Mesendoderm (in vitro differentiated cells): Measurements from ENCODE around the gene TNS1.

ENCODE experiments used
- DNase-seq: peaks from one replicate; pipeline ENCODE4 v3.0.0; 2013
- H2AK5ac ChIP-seq: 2 replicates; pipeline ENCODE4 v1.6.1; 2013; ENCODE audit warnings: low read length, inconsistent platforms
- H2BK120ac ChIP-seq: 2 replicates; pipeline ENCODE4 v1.6.1; 2013; ENCODE audit warnings: low read depth, mild to moderate bottlenecking, low read length, moderate library complexity, mixed read lengths
- H2BK15ac ChIP-seq: replicated peaks from 2 replicates; pipeline ENCODE4 v1.6.1; 2013; ENCODE audit warnings: low read depth, mild to moderate bottlenecking, moderate library complexity
- H2BK5ac ChIP-seq: 2 replicates; pipeline ENCODE4 v1.6.1; 2013; ENCODE audit warnings: low read length, inconsistent platforms
- H3K18ac ChIP-seq: 2 replicates; pipeline ENCODE4 v1.6.1; 2013; ENCODE audit warnings: mild to moderate bottlenecking, low read length, mixed read lengths
- H3K23ac ChIP-seq: one replicate; pipeline ENCODE4 v1.6.1; 2013; ENCODE audit warnings: low read length
- H3K27ac ChIP-seq: 2 replicates; pipeline ENCODE4 v1.5.1; 2013; ENCODE audit warnings: low read depth, mild to moderate bottlenecking, inconsistent platforms, low read length, moderate library complexity
- H3K27me3 ChIP-seq: 2 replicates; pipeline ENCODE4 v1.6.1; 2013; ENCODE audit warnings: low read length, control low read depth, mild to moderate bottlenecking, inconsistent platforms; ENCODE audit not compliant: insufficient read depth, poor library complexity
- H3K36me3 ChIP-seq: 2 replicates; pipeline ENCODE4 v1.6.1; 2013; ENCODE audit warnings: low read length, inconsistent platforms; ENCODE audit not compliant: control insufficient read depth, insufficient read depth
- H3K4ac ChIP-seq: one replicate; pipeline ENCODE4 v1.6.1; 2013; ENCODE audit warnings: low read depth, mild to moderate bottlenecking, low read length, moderate library complexity
- H3K4me1 ChIP-seq: 2 replicates; pipeline ENCODE4 v1.6.1; 2013; ENCODE audit warnings: low read depth, low read length, inconsistent platforms; ENCODE audit not compliant: control insufficient read depth
- H3K4me2 ChIP-seq: 2 replicates; pipeline ENCODE4 v1.6.1; 2013; ENCODE audit warnings: low read length
- H3K4me3 ChIP-seq: 2 replicates; pipeline ENCODE4 v1.5.1; 2013; ENCODE audit warnings: mild to moderate bottlenecking, low read length
- H3K56ac ChIP-seq: one replicate; pipeline ENCODE4 v1.6.1; 2013; ENCODE audit warnings: low read length
- H3K79me1 ChIP-seq: 2 replicates; pipeline ENCODE4 v1.6.1; 2013; ENCODE audit warnings: low read length, inconsistent platforms
- H3K79me2 ChIP-seq: 2 replicates; pipeline ENCODE4 v1.6.1; 2013; ENCODE audit warnings: mild to moderate bottlenecking, low read length; ENCODE audit not compliant: control insufficient read depth, insufficient read depth
- H3K9ac ChIP-seq: 2 replicates; pipeline ENCODE4 v1.6.1; 2013; ENCODE audit warnings: low read length, inconsistent platforms
- H4K5ac ChIP-seq: one replicate; pipeline ENCODE4 v1.6.1; 2013; ENCODE audit warnings: low read length
- H4K8ac ChIP-seq: one replicate; pipeline ENCODE4 v1.6.1; 2013; ENCODE audit warnings: low read depth, mild to moderate bottlenecking, control low read depth, low read length, moderate library complexity
- WGBS: extraction: QIAGEN DNeasy Blood & Tissue Kit; methylation state at CpG from one replicate; pipeline ENCODE4 v1.1.7; 2013; ENCODE audit warnings: low lambda C conversion rate, missing lambda C conversion rate; ENCODE audit not compliant: insufficient coverage; ENCODE audit errors: extremely low coverage; 5-methylcytosine and 5-hydroxymethylcytosine counted together

TNS1 gene

DNA sequence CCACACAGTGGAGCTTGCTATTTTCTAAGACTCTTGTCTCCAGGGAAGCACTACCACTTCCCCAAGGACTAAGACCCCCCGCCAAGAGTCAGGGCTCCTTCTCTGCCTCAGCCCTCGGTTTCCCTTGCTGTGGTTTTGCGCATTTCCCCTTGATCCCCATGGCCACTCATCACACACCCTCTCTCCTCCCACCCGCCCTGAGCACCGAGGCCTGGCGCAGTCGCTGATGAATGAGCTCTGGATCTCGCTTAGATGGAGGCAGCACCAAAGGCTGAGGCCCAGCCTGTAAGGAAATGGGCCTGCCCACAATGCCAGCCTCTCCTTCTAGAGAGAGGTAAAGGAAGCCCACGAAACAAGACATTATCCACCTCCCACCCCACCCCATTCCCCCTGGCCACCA lies 96.9 kb downstream of the TNS1 start:
- Histone ChIP-seq H3K4ac (no peak overlapping the region), H3K27ac (no peak overlapping the region), H2BK15ac (no peak overlapping the region), H3K4me3 (no peak overlapping the region), H3K79me1 (no peaks in the 10 kb centered on the region), H3K56ac (no peak overlapping the region), H3K79me2 (no peaks in the 10 kb centered on the region), H3K4me1 (no peaks in the 10 kb centered on the region), H3K9ac (no peak overlapping the region), H3K36me3 (no peaks in the 10 kb centered on the region), H4K8ac (no peak overlapping the region), H3K18ac (no peak overlapping the region), H2BK120ac (no peak overlapping the region), H3K23ac (no peak overlapping the region), H4K5ac (no peak overlapping the region), H2BK5ac (no peak overlapping the region), H2AK5ac (no peak overlapping the region), H3K27me3 (no peaks in the 10 kb centered on the region), H3K4me2 (no peak overlapping the region)
- DNase-seq: no peak
- no CpG with 5 or more reads among the region's 9 CpGs for WGBS

DNA sequence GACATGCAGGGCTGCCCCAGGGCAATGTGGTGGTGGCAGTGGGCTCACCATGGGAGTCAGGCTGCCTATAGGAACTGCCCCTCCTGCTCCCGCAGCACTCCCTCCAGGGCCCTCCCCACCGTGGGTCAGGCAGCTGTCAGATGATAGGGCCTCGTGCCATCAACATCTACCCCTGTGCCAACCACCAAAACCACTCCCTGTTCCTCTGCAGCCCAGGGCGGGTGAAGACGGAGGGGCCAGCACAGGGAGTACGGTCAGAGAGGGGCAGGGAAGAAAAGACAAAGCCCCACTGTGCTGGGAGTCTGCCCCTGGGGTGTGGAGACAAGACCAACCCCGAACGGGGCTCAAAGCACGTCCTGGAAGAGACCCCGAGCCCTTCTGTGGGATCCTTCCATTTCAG lies 97.4 kb downstream of the TNS1 start:
- no peak overlapping the region for H2AK5ac ChIP-seq
- no peaks in the 10 kb centered on the region for H3K79me1 ChIP-seq
- no peak overlapping the region for H4K5ac ChIP-seq
- H3K9ac ChIP-seq: no peak overlapping the region
- H3K27ac ChIP-seq: no peak overlapping the region
- no peaks in the 10 kb centered on the region for H3K27me3 ChIP-seq
- H3K4me3 ChIP-seq: no peak overlapping the region
- WGBS: no CpG with 5 or more reads among the region's 10 CpGs
- H3K36me3 ChIP-seq: no peaks in the 10 kb centered on the region
- DNase-seq: no peak
- no peak overlapping the region for H2BK15ac ChIP-seq
- no peak overlapping the region for H3K23ac ChIP-seq
- no peaks in the 10 kb centered on the region for H3K79me2 ChIP-seq
- H3K18ac ChIP-seq: no peak overlapping the region
- no peaks in the 10 kb centered on the region for H3K4me1 ChIP-seq
- H3K4ac ChIP-seq: no peak overlapping the region
- H3K56ac ChIP-seq: no peak overlapping the region
- H2BK120ac ChIP-seq: no peak overlapping the region
- no peak overlapping the region for H3K4me2 ChIP-seq
- no peak overlapping the region for H2BK5ac ChIP-seq
- H4K8ac ChIP-seq: no peak overlapping the region

- H4K5ac ChIP-seq: no peak overlapping the region
- no peaks in the 10 kb centered on the region for H3K27me3 ChIP-seq
- H3K79me2 ChIP-seq: no peaks in the 10 kb centered on the region
- H3K23ac ChIP-seq: no peak overlapping the region
- H3K4me3 ChIP-seq: no peak overlapping the region
- no peaks in the 10 kb centered on the region for H3K79me1 ChIP-seq
- no peak overlapping the region for H2BK15ac ChIP-seq
- H3K4me2 ChIP-seq: no peak overlapping the region
- H3K27ac ChIP-seq: no peak overlapping the region
- no peak overlapping the region for H3K56ac ChIP-seq
- no CpG with 5 or more reads among the region's 5 CpGs for WGBS
- no peak overlapping the region for H3K18ac ChIP-seq
- no peak overlapping the region for H3K9ac ChIP-seq
- no peak overlapping the region for H2BK5ac ChIP-seq
- no peak overlapping the region for H2BK120ac ChIP-seq
- no peak overlapping the region for H4K8ac ChIP-seq
- H3K4me1 ChIP-seq: no peaks in the 10 kb centered on the region
- no peaks in the 10 kb centered on the region for H3K36me3 ChIP-seq
- H3K4ac ChIP-seq: no peak overlapping the region
- no peak overlapping the region for H2AK5ac ChIP-seq
- no peak for DNase-seq
Measured at GRCh38 chr2:217904614-217904965, 98.2 kb downstream of the TNS1 start.

DNA sequence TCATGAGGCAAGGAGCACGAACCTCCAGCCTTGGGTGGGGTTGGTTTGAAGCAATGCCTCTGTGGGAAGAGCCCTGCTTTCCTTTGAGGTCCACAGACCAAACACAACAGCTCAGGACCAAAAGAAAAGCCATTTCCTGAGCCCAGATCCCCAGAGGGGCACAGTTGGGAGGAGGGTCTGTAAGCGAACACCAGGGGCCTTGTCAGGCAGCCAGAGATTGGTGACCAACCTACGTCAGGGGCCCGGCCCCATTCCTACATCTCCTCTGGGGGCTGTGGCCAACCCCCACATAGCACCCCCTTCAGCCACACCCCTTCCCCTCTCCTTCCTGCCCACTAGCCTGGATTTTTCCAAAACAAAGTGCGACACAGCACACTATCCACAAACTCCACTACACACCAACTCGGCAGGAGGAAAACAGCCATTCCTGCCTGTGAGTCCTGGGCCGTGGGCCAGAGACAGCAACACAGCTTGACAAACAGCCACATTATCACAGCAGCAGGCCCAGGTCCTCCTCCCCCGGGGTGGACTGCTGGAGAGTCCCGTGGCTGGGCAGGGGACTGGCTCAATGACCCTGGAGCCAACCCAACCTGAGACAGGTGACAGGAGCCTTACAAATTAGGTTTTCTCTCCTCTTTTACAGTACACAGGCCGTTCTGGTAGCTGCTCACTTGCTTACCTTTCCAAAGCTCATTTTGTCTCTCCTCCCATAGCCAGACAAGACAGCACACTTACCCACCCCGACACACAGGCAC lies 98.8 kb downstream of the TNS1 start:
- Histone ChIP-seq H3K4me3 (no peak overlapping the region), H3K27ac (no peak overlapping the region), H3K79me2 (no peaks in the 10 kb centered on the region), H3K9ac (no peak overlapping the region), H3K56ac (peak overlapping the region; percentile 10), H3K4me1 (no peaks in the 10 kb centered on the region), H4K5ac (no peak overlapping the region), H2BK15ac (no peak overlapping the region), H3K27me3 (no peaks in the 10 kb centered on the region), H2AK5ac (no peak overlapping the region), H3K4me2 (no peak overlapping the region), H3K4ac (no peak overlapping the region), H2BK5ac (no peak overlapping the region), H3K18ac (no peak overlapping the region), H3K36me3 (no peaks in the 10 kb centered on the region), H3K23ac (no peak overlapping the region), H2BK120ac (no peak overlapping the region), H3K79me1 (no peaks in the 10 kb centered on the region), H4K8ac (no peak overlapping the region)
- DNase-seq: no peak
- no CpG with 5 or more reads among the region's 11 CpGs for WGBS

DNA sequence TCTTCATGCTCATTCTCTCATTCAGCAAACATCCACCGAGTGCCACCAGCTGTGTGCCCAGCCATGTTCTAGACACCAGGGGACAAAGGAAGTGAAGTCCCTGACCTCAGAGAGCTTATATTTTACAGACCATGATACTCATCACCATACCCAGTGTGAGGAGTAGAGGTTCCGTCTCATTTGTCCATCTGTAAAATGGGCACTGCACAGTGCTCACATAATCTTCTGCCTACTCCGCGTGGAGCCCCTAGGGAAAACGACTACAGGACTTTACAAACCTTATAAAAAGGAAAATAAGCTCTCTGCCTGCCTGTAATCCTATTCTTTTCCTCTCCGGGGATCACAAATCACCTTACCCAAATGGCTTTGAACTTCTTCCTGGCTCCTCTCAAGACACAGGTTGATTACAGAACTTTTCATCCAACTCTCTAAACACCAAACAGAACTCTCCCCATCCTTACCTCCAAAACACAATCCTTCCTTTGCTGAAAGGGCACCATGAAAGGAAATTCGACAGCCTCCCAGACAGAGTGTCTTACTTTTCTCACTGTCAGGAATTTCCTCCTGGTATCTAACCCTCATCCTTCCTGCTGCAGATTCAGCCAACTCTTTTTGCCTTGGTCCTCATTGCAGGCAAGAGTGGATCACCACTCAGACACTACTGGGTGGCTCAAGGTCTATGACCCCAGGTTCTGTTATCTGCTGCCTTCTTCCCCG lies 99.5 kb downstream of the TNS1 start:
- no CpG with 5 or more reads among the region's 8 CpGs for WGBS
- no peak overlapping the region for H3K18ac ChIP-seq

More for the DNA sequence above, 99.5 kb downstream of the TNS1 start:
- Histone ChIP-seq H3K27ac (no peak overlapping the region), H3K4me3 (no peak overlapping the region), H3K79me1 (no peaks in the 10 kb centered on the region), H3K4me2 (no peak overlapping the region), H4K5ac (no peak overlapping the region), H2AK5ac (no peak overlapping the region), H3K4me1 (no peaks in the 10 kb centered on the region), H3K23ac (no peak overlapping the region), H2BK15ac (no peak overlapping the region), H3K56ac (peak overlapping the region; percentile 10), H4K8ac (no peak overlapping the region), H3K4ac (no peak overlapping the region), H2BK5ac (no peak overlapping the region), H3K27me3 (no peaks in the 10 kb centered on the region), H3K79me2 (no peaks in the 10 kb centered on the region), H2BK120ac (no peak overlapping the region), H3K9ac (no peak overlapping the region), H3K36me3 (no peaks in the 10 kb centered on the region)
- DNase-seq: no peak
